HEK293T (cell line): Measurements from ENCODE around the gene ATP8A1.

Source experiments
- ARNT ChIP-seq: fragments of 450-650 bp; IDR thresholded peaks from 2 replicates; pipeline ENCODE4 v1.6.1; 2017; ENCODE audit warnings: mild to moderate bottlenecking
- BHLHE40 ChIP-seq: fragments of 450-650 bp; IDR thresholded peaks from 2 replicates; pipeline ENCODE4 v1.6.1; 2016; ENCODE audit warnings: mild to moderate bottlenecking, moderate library complexity, borderline replicate concordance
- CTBP1 ChIP-seq: fragments of 450-650 bp; IDR thresholded peaks from 2 replicates; pipeline ENCODE4 v1.6.1; 2016; ENCODE audit warnings: borderline replicate concordance
- ELF4 ChIP-seq: fragments of 450-650 bp; IDR thresholded peaks from 2 replicates; pipeline ENCODE4 v1.6.1; 2017; ENCODE audit warnings: antibody characterized with exemption
- FOXA1 ChIP-seq: fragments of 450-650 bp; IDR thresholded peaks from 2 replicates; pipeline ENCODE4 v1.6.1; 2016; ENCODE audit warnings: mild to moderate bottlenecking
- FOXK2 ChIP-seq: fragments of 450-650 bp; IDR thresholded peaks from 2 replicates; pipeline ENCODE4 v1.6.1; 2016; ENCODE audit warnings: mild to moderate bottlenecking
- FOXM1 ChIP-seq: fragments of 450-650 bp; IDR thresholded peaks from 2 replicates; pipeline ENCODE4 v1.6.1; 2017; ENCODE audit warnings: mild to moderate bottlenecking, borderline replicate concordance
- HDGF ChIP-seq: fragments of 450-650 bp; IDR thresholded peaks from 2 replicates; pipeline ENCODE4 v1.6.1; 2017; ENCODE audit warnings: antibody characterized with exemption, borderline replicate concordance
- L3MBTL2 ChIP-seq: fragments of 450-650 bp; conservative IDR thresholded peaks from 2 replicates; pipeline ENCODE4 v1.6.1; 2016; ENCODE audit warnings: mild to moderate bottlenecking
- NFRKB ChIP-seq: fragments of 450-650 bp; IDR thresholded peaks from 2 replicates; pipeline ENCODE4 v1.6.1; 2016; ENCODE audit warnings: mild to moderate bottlenecking, moderate library complexity
- SP1 ChIP-seq: fragments of 450-650 bp; IDR thresholded peaks from 2 replicates; pipeline ENCODE4 v1.6.1; 2017
- TARDBP ChIP-seq: fragments of 450-650 bp; IDR thresholded peaks from 2 replicates; pipeline ENCODE4 v1.6.1; 2016
- ZNF384 ChIP-seq: fragments of 450-650 bp; IDR thresholded peaks from 2 replicates; pipeline ENCODE4 v1.6.1; 2016

- no peak for TF ChIP-seq BHLHE40
- TF ChIP-seq FOXM1: no peak
- TF ChIP-seq SP1: no peak
- no peak for TF ChIP-seq ELF4
- TF ChIP-seq ZNF384: no peak
- TF ChIP-seq FOXA1: no peak
- TF ChIP-seq NFRKB: no peak
- no peak for TF ChIP-seq CTBP1
- TF ChIP-seq TARDBP: no peak
- no peak for TF ChIP-seq HDGF
- TF ChIP-seq ARNT: no peak
- no peak for TF ChIP-seq L3MBTL2
- TF ChIP-seq FOXK2: no peak
Measured at GRCh38 chr4:42473071-42473684, 183.7 kb downstream of the ATP8A1 start.
